Activated T-cell treated with anti-CD3 and anti-CD28 coated beads for 4 hours (primary cell): ENCODE results near the gene EFL1.
"Not testable (repeated sequence)": the region's sequence is repeated elsewhere in the genome, so short reads cannot be mapped to it uniquely, and the experiment has no call there.

Experiments
- DNase-seq: peaks from one replicate; pipeline ENCODE4 v3.0.0-alpha.2; 2020

EFL1 gene

GRCh38 chr15:82195818-82196217, 66.7 kb downstream of the EFL1 start:
- DNase-seq, result not testable (repeated sequence)

- not testable (repeated sequence) for DNase-seq
Measured at GRCh38 chr15:82194488-82194887, 68.0 kb downstream of the EFL1 start.

- DNase-seq, result not testable (repeated sequence)
Measured at GRCh38 chr15:82193435-82193834, 69.1 kb downstream of the EFL1 start.

- not testable (repeated sequence) for DNase-seq
Measured at GRCh38 chr15:82192394-82192793, 70.1 kb downstream of the EFL1 start.

GRCh38 chr15:82186719-82187406, 75.7 kb downstream of the EFL1 start:
- no peak for DNase-seq

- DNase-seq, result no peak
Measured at GRCh38 chr15:82186161-82186560, 76.4 kb downstream of the EFL1 start.

- DNase-seq, result no peak
Measured at GRCh38 chr15:82184776-82185175, 77.8 kb downstream of the EFL1 start.

GRCh38 chr15:82184355-82184754, 78.2 kb downstream of the EFL1 start:
- no peak for DNase-seq

- no peak for DNase-seq
Measured at GRCh38 chr15:82183121-82184031, 79.2 kb downstream of the EFL1 start.

GRCh38 chr15:82181371-82181770, 81.2 kb downstream of the EFL1 start:
- DNase-seq, result no peak

- no peak for DNase-seq
Measured at GRCh38 chr15:82178061-82178460, 84.5 kb downstream of the EFL1 start.

GRCh38 chr15:82177291-82178010, 85.1 kb downstream of the EFL1 start:
- DNase-seq, result no peak

- no peak for DNase-seq
Measured at GRCh38 chr15:82176542-82176941, 86.0 kb downstream of the EFL1 start.

- no peak for DNase-seq
Measured at GRCh38 chr15:82174471-82175235, 87.9 kb downstream of the EFL1 start.

- DNase-seq, result no peak
Measured at GRCh38 chr15:82173108-82173507, 89.4 kb downstream of the EFL1 start.

GRCh38 chr15:82172506-82172905, 90.0 kb downstream of the EFL1 start:
- no peak for DNase-seq

GRCh38 chr15:82168757-82169156, 93.8 kb downstream of the EFL1 start:
- DNase-seq, result no peak

GRCh38 chr15:82168296-82168695, 94.2 kb downstream of the EFL1 start:
- DNase-seq, result no peak

- DNase-seq, result no peak
Measured at GRCh38 chr15:82165948-82166376, 96.6 kb downstream of the EFL1 start.

- DNase-seq, result no peak
Measured at GRCh38 chr15:82159922-82160321, 102.6 kb downstream of the EFL1 start.

GRCh38 chr15:82158811-82159210, 103.7 kb downstream of the EFL1 start:
- DNase-seq, result no peak

- DNase-seq, result no peak
Measured at GRCh38 chr15:82150645-82151044, 111.9 kb downstream of the EFL1 start.
